Smooth muscle cell of the umbilical artery (primary cell): ENCODE measurements around the gene AREL1. TPM values are rescaled to one million over a fixed set of nuclear protein-coding genes. Genes with fewer than 3 reads are reported as not detected.

Source experiments
- total RNA-seq: library from RNA; depleted of rRNA; stranded (reverse); fragments of >200 nt; gene quantifications from 2 replicates; pipeline ENCODE4 v1.2.3, GENCODE V29; 2014

The AREL1 gene
- 30.6 and 41.5 TPM in 2 replicates for total RNA-seq

GRCh38 chr14:74712499-74713394, at the start of gene AREL1, which contains the start of gene FCF1:
Gene AREL1, minus strand, starts transcription at chr14:74713080. Its CDS starts 27,465 bp downstream, at chr14:74685615.
Gene FCF1, plus strand, starts transcription at chr14:74713144. Its CDS starts 54 bp downstream, at chr14:74713198.

GRCh38 chr14:74611650-74612349, 101.1 kb downstream of the AREL1 start, which contains the start of gene LTBP2:
Gene LTBP2, minus strand, starts transcription at chr14:74612237. Its CDS starts 293 bp downstream, at chr14:74611944.

Other genes starting within 250 kb of the AREL1 start
- gene NPC2, start 219.8 kb downstream of the AREL1 start, total RNA-seq, result 124 and 158 TPM in 2 replicates
- gene ISCA2, start 219.3 kb downstream of the AREL1 start, total RNA-seq, result 12.5 and 14.7 TPM in 2 replicates
- gene LTBP2, start 100.8 kb downstream of the AREL1 start, total RNA-seq, result 334 and 905 TPM in 2 replicates
- gene FCF1, start 64 bp upstream of the AREL1 start, total RNA-seq, result 46.3 and 77.0 TPM in 2 replicates
- gene YLPM1, start 50.2 kb upstream of the AREL1 start, total RNA-seq, result 38.0 and 56.0 TPM in 2 replicates
- gene PROX2, start 163.1 kb upstream of the AREL1 start, total RNA-seq, result not detected in 2 replicates
- 59.7 and 95.5 TPM in 2 replicates for gene DLST, start 168.8 kb upstream of the AREL1 start, total RNA-seq
- gene RPS6KL1, start 210.2 kb upstream of the AREL1 start, total RNA-seq, result 0.59 and 1.3 TPM in 2 replicates
- 0.60 and 1.5 TPM in 2 replicates for gene PGF, start 242.5 kb upstream of the AREL1 start, total RNA-seq